D341Med (cell line): ENCODE measurements around the gene REEP1.
"Not testable (repeated sequence)": the region's sequence is repeated elsewhere in the genome, so short reads cannot be mapped to it uniquely, and the experiment has no call there.

Source experiments
- DNase-seq: peaks from one replicate; pipeline ENCODE4 v3.0.0; 2012; ENCODE audit warnings: low spot score

Gene REEP1

GRCh38 chr2:86283411-86284030, 53.9 kb downstream of the REEP1 start:
- DNase-seq, result no peak

GRCh38 chr2:86281066-86281700, 56.2 kb downstream of the REEP1 start:
- no peak for DNase-seq

- DNase-seq, result peak; percentile 59
These were observed 57.2 kb downstream of the REEP1 start for GRCh38 chr2:86280191-86280667.

GRCh38 chr2:86275962-86276361, 61.5 kb downstream of the REEP1 start:
- DNase-seq, result no peak

GRCh38 chr2:86275384-86275799, 62.0 kb downstream of the REEP1 start:
- DNase-seq, result no peak

GRCh38 chr2:86274918-86275275, 62.5 kb downstream of the REEP1 start:
- DNase-seq, result peak; percentile 48

- DNase-seq, result no peak
These were observed 63.0 kb downstream of the REEP1 start for GRCh38 chr2:86274265-86274917.

GRCh38 chr2:86272111-86272510, 65.3 kb downstream of the REEP1 start:
- no peak for DNase-seq

GRCh38 chr2:86271248-86271647, 66.2 kb downstream of the REEP1 start:
- no peak for DNase-seq

GRCh38 chr2:86263956-86264355, 73.5 kb downstream of the REEP1 start:
- no peak for DNase-seq

- DNase-seq, result no peak
These were observed 76.4 kb downstream of the REEP1 start for GRCh38 chr2:86260978-86261377.

- no peak for DNase-seq
These were observed 79.3 kb downstream of the REEP1 start for GRCh38 chr2:86258106-86258505.

- DNase-seq, result no peak
These were observed 80.4 kb downstream of the REEP1 start for GRCh38 chr2:86256982-86257381.

- no peak for DNase-seq
These were observed 81.1 kb downstream of the REEP1 start for GRCh38 chr2:86256300-86256699.

GRCh38 chr2:86254576-86255538, 82.6 kb downstream of the REEP1 start:
- no peak for DNase-seq

- DNase-seq, result no peak
These were observed 84.0 kb downstream of the REEP1 start for GRCh38 chr2:86253424-86253823.

- no peak for DNase-seq
These were observed 85.6 kb downstream of the REEP1 start for GRCh38 chr2:86251840-86252266.

GRCh38 chr2:86249579-86250391, 87.6 kb downstream of the REEP1 start:
- no peak for DNase-seq

- DNase-seq, result no peak
These were observed 88.2 kb downstream of the REEP1 start for GRCh38 chr2:86249176-86249575.

- DNase-seq, result not testable (repeated sequence)
These were observed 92.2 kb downstream of the REEP1 start for GRCh38 chr2:86245222-86245621.

- not testable (repeated sequence) for DNase-seq
These were observed 92.6 kb downstream of the REEP1 start for GRCh38 chr2:86244781-86245180.
